Measurements from ENCODE around the gene CCDC91. TPM values are rescaled to one million over a fixed set of nuclear protein-coding genes. Genes with fewer than 3 reads are reported as not detected.

CCDC91 gene
- polyA plus RNA-seq, 1 donor from 2014 or later: 11.6 TPM

GRCh38 chr12:28219827-28220226 is 29.6 kb downstream of the CCDC91 start:
- Histone ChIP-seq H3K9me3 (ENCODE audit: low read length) (no peaks in the 10 kb centered on the region), H2AFZ (ENCODE audit: low read depth, low read length) (no peak overlapping the region), H3K36me3 (ENCODE audit: insufficient read depth, low read length) (no peaks in the 10 kb centered on the region), H3F3A (ENCODE audit: insufficient read depth, low read length, poor library complexity, severe bottlenecking) (no peaks in the 10 kb centered on the region), H3K27me3 (ENCODE audit: insufficient read depth, low read depth, low read length) (no peaks in the 10 kb centered on the region), H3K9ac (ENCODE audit: low read length) (no peak overlapping the region), H3K4me3 (ENCODE audit: low read length) (no peak overlapping the region), H3K79me2 (replicated peaks; ENCODE audit: insufficient read depth, low read length) (no peaks in the 10 kb centered on the region), H4K20me1 (ENCODE audit: insufficient read depth) (no peaks in the 10 kb centered on the region), H3K4me2 (ENCODE audit: low read length) (no peak overlapping the region), H3K9me2 (ENCODE audit: insufficient read depth, low read length) (no peaks in the 10 kb centered on the region), H3K27ac (ENCODE audit: low read length) (no peak overlapping the region)
- TF ChIP-seq RAD21 (conservative IDR thresholded peaks at IDR 0.05): no peak
- TF ChIP-seq CTCF (IDR thresholded peaks at IDR 0.05; ENCODE audit: poor library complexity, severe bottlenecking): no peak
- no peak for TF ChIP-seq SMC3 (conservative IDR thresholded peaks at IDR 0.05; ENCODE audit: poor library complexity)
- no peak for TF ChIP-seq POLR2AphosphoS5 (IDR thresholded peaks at IDR 0.05)
- TF ChIP-seq EP300 (conservative IDR thresholded peaks at IDR 0.05; ENCODE audit: poor library complexity, severe bottlenecking): no peak
- TF ChIP-seq TAF1 (IDR thresholded peaks at IDR 0.05; ENCODE audit: low read depth): no peak
- no peak for TF ChIP-seq MXI1 (conservative IDR thresholded peaks at IDR 0.05; ENCODE audit: poor library complexity, severe bottlenecking)
- TF ChIP-seq EZH2 (IDR thresholded peaks at IDR 0.05; ENCODE audit: borderline replicate concordance, insufficient read depth, low read length, poor library complexity, severe bottlenecking): no peak
- no peak for TF ChIP-seq REST (IDR thresholded peaks at IDR 0.05; ENCODE audit: borderline replicate concordance)

- no peaks in the 10 kb centered on the region for H3K27me3 ChIP-seq (ENCODE audit: insufficient read depth, low read depth, low read length)
- no peaks in the 10 kb centered on the region for H3K36me3 ChIP-seq (ENCODE audit: insufficient read depth, low read length)
- no peak overlapping the region for H2AFZ ChIP-seq (ENCODE audit: low read depth, low read length)
- H3K9ac ChIP-seq (ENCODE audit: low read length): no peak overlapping the region
- H3K4me2 ChIP-seq (ENCODE audit: low read length): no peak overlapping the region
- no peaks in the 10 kb centered on the region for H3F3A ChIP-seq (ENCODE audit: insufficient read depth, low read length, poor library complexity, severe bottlenecking)
- H3K27ac ChIP-seq (ENCODE audit: low read length): no peak overlapping the region
- H3K79me2 ChIP-seq (replicated peaks; ENCODE audit: insufficient read depth, low read length): no peaks in the 10 kb centered on the region
- H3K9me2 ChIP-seq (ENCODE audit: insufficient read depth, low read length): no peaks in the 10 kb centered on the region
- no peak overlapping the region for H3K4me3 ChIP-seq (ENCODE audit: low read length)
- no peaks in the 10 kb centered on the region for H4K20me1 ChIP-seq (ENCODE audit: insufficient read depth)
- no peaks in the 10 kb centered on the region for H3K9me3 ChIP-seq (ENCODE audit: low read length)
- TF ChIP-seq RAD21 (conservative IDR thresholded peaks at IDR 0.05) (no peak), SMC3 (conservative IDR thresholded peaks at IDR 0.05; ENCODE audit: poor library complexity) (no peak), EZH2 (IDR thresholded peaks at IDR 0.05; ENCODE audit: borderline replicate concordance, insufficient read depth, low read length, poor library complexity, severe bottlenecking) (no peak), POLR2AphosphoS5 (IDR thresholded peaks at IDR 0.05) (no peak), MXI1 (conservative IDR thresholded peaks at IDR 0.05; ENCODE audit: poor library complexity, severe bottlenecking) (no peak), REST (IDR thresholded peaks at IDR 0.05; ENCODE audit: borderline replicate concordance) (no peak), EP300 (conservative IDR thresholded peaks at IDR 0.05; ENCODE audit: poor library complexity, severe bottlenecking) (no peak), CTCF (IDR thresholded peaks at IDR 0.05; ENCODE audit: poor library complexity, severe bottlenecking) (no peak), TAF1 (IDR thresholded peaks at IDR 0.05; ENCODE audit: low read depth) (no peak)
These were observed 31.9 kb downstream of the CCDC91 start for GRCh38 chr12:28222081-28222700.

All from neural cell (in vitro differentiated cells).